HCT116 (cell line): ENCODE measurements around the gene TRDN.

Source experiments
- EZH2 ChIP-seq: fragments of 200-600 bp; sonication (generic); IDR thresholded peaks from 2 replicates; pipeline ENCODE4 v1.6.1; 2017; ENCODE audit warnings: antibody characterized with exemption, mixed run types
- POLR2A ChIP-seq: IDR thresholded peaks from 2 replicates; pipeline ENCODE4 v1.7.0; 2011; ENCODE audit warnings: borderline replicate concordance; ENCODE audit not compliant: insufficient read depth, insufficient read length; ENCODE audit errors: extremely low read depth
- SIN3A ChIP-seq: IDR thresholded peaks from 2 replicates; pipeline ENCODE4 v1.6.1; 2012; ENCODE audit warnings: low read depth
- TCF7L2 ChIP-seq: IDR thresholded peaks from 2 replicates; pipeline ENCODE4 v1.7.0; 2011; ENCODE audit warnings: borderline replicate concordance, inconsistent platforms; ENCODE audit not compliant: insufficient read depth, insufficient read length; ENCODE audit errors: extremely low read depth
- YY1 ChIP-seq: IDR thresholded peaks from 2 replicates; pipeline ENCODE4 v1.6.1; 2011; ENCODE audit warnings: low read length, low read depth, moderate library complexity, mild to moderate bottlenecking; ENCODE audit not compliant: insufficient replicate concordance; ENCODE audit errors: extremely low read depth
- TF ChIP-seq, protein P1 (sequence below), 3 experiments: fragments of 200-600 bp in 1 of 3; sonication (generic) in 1 of 3; IDR thresholded peaks in 2 of 3; conservative IDR thresholded peaks in 1 of 3; 2 replicates each; pipeline ENCODE4 v1.5.1; 2012 to 2017; ENCODE audit warnings: low read depth in 2 of 3, low read length in 2 of 3, antibody characterized with exemption in 1 of 3, borderline replicate concordance in 1 of 3, control low read depth in 1 of 3, mild to moderate bottlenecking in 1 of 3, mixed read lengths in 1 of 3, mixed run types in 1 of 3, moderate library complexity in 1 of 3; ENCODE audit not compliant: insufficient read depth in 1 of 3
- TF ChIP-seq, protein P2 (sequence below): IDR thresholded peaks from 2 replicates; pipeline ENCODE4 v1.6.1; 2011; ENCODE audit warnings: mild to moderate bottlenecking, low read length, moderate library complexity; ENCODE audit not compliant: insufficient replicate concordance; ENCODE audit errors: extremely low read depth

DNA sequence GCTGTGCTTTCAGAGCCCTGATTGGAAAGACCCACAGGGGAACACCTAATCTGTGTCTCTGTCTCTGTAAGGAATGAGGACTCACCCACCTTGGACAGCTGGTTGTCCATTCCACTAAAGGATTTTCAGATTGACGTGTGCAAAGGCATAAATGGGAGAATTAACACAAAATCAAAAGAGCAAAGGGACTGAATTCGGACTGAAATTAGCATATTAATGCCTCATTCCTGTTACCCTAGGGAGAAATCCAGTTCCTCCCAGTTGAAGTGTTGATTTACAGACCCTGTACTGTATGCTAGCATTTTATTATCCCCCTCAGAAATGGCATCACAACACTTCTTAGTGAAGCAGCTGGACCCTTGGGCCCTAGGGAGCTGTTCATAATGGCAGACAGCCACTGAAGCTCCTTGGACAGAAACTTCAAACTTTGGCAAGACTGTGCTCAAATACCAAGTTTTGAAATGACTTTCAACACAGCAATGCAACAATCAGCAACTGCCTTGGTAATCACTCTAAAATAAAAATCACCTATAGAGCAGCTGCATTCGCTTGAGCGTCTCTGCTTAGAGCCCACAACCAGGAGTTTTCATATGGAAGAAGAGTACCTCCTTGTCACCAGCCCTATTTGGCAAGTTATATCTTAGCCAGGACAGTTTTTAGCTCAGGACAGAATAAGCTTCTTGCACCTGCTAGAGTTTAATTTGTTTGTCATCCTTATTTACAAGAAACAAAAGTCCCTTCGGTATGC is 118.1 kb downstream of the TRDN start:
- no peak for TF ChIP-seq EZH2
- TF ChIP-seq YY1 = no peak
- TF ChIP-seq POLR2A = no peak
- TF ChIP-seq, protein P1, sequence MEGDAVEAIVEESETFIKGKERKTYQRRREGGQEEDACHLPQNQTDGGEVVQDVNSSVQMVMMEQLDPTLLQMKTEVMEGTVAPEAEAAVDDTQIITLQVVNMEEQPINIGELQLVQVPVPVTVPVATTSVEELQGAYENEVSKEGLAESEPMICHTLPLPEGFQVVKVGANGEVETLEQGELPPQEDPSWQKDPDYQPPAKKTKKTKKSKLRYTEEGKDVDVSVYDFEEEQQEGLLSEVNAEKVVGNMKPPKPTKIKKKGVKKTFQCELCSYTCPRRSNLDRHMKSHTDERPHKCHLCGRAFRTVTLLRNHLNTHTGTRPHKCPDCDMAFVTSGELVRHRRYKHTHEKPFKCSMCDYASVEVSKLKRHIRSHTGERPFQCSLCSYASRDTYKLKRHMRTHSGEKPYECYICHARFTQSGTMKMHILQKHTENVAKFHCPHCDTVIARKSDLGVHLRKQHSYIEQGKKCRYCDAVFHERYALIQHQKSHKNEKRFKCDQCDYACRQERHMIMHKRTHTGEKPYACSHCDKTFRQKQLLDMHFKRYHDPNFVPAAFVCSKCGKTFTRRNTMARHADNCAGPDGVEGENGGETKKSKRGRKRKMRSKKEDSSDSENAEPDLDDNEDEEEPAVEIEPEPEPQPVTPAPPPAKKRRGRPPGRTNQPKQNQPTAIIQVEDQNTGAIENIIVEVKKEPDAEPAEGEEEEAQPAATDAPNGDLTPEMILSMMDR (IDR thresholded peaks at IDR 0.05 in 2 of 3, conservative IDR thresholded peaks at IDR 0.05 in 1 of 3; ENCODE audit: borderline replicate concordance in 1 of 3, insufficient read depth in 1 of 3, low read depth in 2 of 3, low read length in 2 of 3) = no peak
- TF ChIP-seq SIN3A = no peak
- no peak for TF ChIP-seq TCF7L2
- TF ChIP-seq, protein P2, sequence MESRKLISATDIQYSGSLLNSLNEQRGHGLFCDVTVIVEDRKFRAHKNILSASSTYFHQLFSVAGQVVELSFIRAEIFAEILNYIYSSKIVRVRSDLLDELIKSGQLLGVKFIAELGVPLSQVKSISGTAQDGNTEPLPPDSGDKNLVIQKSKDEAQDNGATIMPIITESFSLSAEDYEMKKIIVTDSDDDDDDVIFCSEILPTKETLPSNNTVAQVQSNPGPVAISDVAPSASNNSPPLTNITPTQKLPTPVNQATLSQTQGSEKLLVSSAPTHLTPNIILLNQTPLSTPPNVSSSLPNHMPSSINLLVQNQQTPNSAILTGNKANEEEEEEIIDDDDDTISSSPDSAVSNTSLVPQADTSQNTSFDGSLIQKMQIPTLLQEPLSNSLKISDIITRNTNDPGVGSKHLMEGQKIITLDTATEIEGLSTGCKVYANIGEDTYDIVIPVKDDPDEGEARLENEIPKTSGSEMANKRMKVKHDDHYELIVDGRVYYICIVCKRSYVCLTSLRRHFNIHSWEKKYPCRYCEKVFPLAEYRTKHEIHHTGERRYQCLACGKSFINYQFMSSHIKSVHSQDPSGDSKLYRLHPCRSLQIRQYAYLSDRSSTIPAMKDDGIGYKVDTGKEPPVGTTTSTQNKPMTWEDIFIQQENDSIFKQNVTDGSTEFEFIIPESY = no peak
